Stimulated activated CD8-positive, alpha-beta memory T cell treated with anti-CD3 and anti-CD28 coated beads, Interleukin-12 subunit alpha, Interleukin-12 subunit beta, amount 100 ng/mL, for 4 hours (primary cell): ENCODE data around the gene YIPF2.

Experiments used
- DNase-seq: peaks from one replicate; pipeline ENCODE4 v3.0.0-alpha.2; 2020; ENCODE audit warnings: low read depth

Gene YIPF2

GRCh38 chr19:10936661-10937084 lies 8.2 kb upstream of the YIPF2 start:
- no peak for DNase-seq

DNA sequence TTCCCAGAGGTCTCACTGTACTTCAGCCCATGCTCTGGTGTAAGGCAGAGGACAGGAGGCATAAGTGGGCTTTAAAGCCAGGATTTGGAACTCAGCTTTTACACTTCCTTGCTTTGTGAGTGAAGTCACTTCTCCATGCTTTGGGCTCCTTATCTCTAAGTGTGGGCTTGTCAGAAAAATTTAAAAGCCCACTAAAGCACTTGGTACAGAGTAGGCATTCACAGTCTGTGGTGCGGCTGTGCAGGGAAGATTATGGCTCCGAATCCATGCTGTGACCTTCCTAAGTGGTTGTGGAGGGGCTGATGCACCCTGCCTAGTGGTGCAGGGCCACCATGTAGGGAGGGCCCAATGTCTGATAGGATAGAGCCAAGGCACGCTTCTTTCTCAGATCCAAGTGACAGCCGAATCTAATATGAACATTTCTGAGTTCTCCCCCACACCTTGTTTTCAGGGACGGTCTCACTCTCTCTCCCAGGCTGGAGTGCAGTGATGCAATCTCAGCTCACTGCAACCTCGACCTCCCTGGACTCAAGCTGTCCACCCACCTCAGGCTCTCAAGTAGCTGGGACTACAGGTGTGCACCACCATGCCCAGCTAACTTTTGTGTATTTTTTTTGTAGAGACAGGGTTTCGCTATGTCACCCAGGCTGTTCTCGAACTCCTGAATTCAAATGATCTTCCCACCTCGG lies 7.1 kb upstream of the YIPF2 start:
- no peak for DNase-seq

- no peak for DNase-seq
Measured at GRCh38 chr19:10929402-10929794, 959 bp upstream of the YIPF2 start.

DNA sequence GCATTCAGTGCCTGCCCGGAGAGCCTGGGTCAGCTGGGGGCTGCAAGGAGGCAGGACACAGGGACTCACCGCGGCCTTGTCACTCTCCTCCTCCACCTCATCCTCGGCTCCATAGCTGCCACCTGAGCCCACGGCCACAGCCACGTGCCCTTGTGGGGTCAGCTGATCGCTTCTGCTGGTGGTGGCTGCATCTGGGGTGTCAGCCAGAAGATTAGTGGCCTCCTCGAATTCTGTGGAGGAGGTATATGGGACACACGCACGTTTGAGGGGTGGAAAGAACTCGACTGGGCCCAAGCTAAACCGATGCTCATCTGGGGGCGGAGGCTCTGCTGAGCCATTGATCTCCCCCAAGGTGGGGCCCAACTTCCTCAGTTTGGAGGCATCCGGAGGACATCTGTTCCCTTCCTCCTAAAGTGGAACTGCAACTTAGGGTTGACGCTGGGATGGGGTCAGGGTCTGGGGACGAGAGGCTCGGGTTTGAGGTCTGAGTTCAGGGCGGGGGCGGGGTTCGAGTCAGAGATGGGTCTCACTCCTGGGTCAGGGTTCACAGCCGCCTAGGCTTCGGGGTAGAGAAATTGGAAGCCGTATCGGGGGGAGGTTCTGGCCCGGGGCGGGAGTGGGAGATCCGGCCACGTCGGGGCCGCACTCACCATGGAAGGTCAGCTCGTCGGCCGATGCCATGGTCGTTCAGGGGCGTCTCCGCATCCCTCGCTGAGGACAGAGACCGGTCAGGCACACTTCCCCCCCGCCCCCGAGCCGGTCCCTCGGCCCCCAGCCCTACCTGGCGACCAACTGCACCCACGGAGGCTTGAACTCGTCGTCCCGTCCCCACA lies 493 bp downstream of the YIPF2 start:
- no peak for DNase-seq

- DNase-seq, result no peak
Measured at GRCh38 chr19:10924597-10924996, 3.8 kb downstream of the YIPF2 start.

DNA sequence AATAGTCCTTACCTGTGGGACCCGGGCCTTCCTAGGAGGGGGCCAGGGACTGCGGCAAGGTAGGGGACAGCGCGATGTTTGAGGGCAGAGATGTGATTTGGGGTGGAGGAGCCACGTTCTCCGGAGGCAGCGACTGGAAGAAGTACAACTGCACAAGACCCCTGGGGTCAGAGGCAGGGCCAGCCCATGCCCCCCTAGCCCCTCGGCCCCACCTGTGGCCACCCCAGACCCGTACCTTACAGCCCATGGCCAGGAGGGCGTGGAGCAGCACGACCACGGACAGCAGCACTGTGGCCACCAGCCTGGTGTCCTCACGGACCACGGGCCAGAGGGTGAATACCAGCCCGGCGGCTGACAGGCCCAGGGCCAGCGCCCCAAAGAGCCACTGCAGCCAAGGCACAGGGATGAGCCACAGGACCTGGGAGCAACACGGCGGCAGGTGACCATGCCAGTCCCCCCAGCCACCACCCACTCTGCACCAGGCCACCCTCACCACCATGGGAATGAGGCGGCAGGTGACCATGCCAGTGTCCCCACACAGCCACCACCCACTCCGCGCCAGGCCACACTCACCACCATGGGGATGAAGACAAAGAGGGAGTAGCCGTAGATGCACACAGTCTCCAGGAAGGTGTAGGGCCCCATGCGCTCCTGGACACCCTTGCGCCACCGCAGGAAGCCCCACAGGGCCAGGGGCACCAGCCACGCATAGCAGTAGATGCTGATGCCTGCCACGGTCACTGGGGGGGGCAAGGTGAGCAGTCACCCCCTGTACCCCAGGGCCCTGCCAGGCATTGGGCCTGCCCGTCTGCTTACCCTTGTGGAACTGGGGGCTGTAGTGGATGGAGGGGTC lies 5.0 kb downstream of the YIPF2 start:
- DNase-seq, result no peak

DNA sequence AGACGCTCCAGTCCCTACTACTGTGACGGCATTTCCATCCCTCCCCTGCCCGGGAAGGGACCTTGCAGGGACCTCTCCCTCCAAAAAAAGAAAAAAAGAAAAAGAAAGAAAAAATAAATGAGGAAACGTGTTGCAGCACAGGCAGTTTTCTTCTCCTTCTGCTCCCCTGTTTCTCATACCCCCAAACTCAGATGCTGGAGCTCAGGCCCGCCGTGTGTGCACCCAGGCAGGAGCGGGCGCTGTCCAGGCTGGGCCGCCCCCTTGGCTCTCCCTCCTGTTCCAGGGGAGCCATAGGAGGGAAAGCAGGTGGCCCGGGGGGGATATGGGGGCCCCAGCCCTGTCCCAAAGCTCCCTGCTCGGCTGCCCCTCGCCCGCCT lies 5.8 kb downstream of the YIPF2 start:
- DNase-seq, result no peak

- no peak for DNase-seq
Measured at GRCh38 chr19:10921910-10922637, 6.4 kb downstream of the YIPF2 start.

GRCh38 chr19:10921199-10921909 lies 7.1 kb downstream of the YIPF2 start:
- DNase-seq, result no peak

GRCh38 chr19:10920781-10921180 lies 7.7 kb downstream of the YIPF2 start:
- DNase-seq, result no peak

- DNase-seq, result no peak
Measured at GRCh38 chr19:10920288-10920655, 8.2 kb downstream of the YIPF2 start.

DNA sequence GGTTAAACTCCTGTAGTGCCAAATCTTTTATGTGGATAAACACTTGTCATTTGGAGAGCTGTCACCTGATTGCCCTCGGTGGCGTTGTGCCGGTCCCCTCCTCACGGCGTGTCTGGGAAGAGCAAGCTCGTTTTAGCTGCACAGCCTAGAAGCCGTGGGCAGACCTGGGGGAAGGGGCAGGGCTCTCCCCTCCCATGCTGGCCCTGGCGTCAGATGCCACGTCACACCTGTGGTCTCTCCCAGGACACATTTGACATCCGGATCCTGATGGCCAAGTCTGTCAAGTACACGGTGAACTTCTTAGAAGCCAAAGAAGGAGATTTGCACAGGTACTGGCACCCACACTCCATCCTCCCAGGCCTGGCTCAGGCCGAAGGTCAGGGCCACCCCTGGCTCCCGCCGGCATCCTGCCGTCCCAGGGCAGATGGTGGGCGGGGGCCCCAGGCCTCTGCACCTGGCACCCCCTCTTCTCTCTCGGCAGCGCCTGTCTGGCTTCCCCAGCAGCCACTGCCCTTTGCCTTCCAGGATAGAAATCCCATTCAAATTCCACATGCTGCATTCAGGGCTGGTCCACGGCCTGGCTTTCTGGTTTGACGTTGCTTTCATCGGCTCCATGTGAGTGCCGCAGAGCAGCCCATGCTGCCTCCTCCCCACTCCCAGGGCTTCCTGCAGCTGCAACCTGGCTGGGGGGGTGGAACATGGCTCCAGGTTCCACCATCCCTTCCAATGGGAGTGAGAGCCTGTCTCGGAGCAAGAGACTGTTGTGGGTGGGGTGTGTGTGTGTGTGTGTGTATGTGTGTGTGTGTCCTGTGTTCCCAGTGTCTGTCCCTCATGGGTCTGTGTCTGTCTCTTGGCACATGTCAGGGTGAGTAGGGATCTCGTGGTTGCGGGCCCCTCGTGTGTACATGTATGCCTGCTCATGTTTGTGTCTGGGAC lies 8.8 kb downstream of the YIPF2 start:
- DNase-seq, result no peak

- no peak for DNase-seq
Measured at GRCh38 chr19:10918359-10918758, 10.1 kb downstream of the YIPF2 start.

DNA sequence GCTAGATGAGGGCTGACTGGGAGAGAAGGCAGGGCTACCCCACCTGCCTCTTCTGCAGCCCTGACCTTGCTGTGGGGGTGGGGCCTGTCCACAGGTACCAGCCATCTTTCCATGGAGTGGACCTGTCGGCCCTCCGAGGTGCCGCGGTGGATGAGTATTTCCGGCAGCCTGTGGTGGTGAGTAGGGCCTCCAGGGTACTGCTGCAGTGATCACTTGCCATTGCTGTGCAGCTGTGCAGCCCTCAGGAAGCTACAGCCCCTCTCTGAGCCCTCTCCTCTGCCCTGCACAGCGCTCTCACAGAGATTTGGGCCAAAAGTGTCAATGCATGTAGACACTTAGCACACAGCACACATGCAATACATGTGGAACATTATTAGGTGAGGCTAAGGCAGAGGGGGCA lies 11.8 kb downstream of the YIPF2 start:
- no peak for DNase-seq

DNA sequence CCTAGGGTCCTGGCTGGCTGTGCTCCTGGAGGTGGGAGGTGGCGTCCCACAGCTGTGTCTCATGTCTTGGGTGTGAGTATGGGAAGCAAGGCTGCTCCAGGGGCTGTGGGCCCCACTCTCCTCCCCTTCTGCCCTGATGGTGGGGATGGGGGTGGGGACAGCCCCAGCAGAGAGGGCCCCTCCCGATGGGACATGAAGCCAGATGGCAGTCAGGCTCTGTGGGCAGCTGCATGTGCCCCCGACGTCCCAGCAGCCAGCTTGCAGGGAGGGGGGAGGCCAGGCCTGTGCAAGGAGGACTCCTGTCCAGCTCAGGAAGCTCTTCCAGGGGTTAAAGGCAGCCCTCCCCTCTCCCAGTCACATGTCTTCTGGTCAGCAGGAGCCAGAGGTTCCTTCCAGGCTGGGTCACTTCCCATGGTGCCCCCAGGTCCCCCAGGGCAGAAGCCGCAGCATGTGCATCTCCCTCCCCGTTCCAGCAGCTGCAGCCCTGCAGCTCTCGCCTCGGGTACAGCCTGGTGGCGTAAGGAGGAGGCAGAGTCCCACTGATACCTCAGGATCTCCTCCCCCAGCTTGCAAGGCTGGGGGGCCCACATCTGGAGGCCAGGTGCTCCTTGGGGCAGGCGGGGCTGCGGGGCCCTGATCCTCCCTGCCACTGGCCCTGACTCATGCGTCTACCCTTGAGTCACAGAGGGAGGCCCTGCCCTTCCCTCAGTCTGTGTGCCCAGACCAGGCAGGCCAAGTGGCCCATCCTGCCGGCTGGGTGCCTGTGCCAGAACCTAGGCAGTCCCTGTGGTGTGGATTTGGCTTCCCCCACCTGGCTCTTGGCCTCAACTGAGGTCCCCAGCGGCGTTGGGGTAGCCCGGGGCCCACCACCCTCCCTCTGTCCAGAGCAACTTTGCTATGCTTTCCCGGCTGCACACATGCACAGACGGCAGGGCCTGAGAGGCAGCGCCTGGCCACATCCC lies 13.0 kb downstream of the YIPF2 start:
- no peak for DNase-seq

GRCh38 chr19:10913716-10914340 lies 14.6 kb downstream of the YIPF2 start:
- no peak for DNase-seq

DNA sequence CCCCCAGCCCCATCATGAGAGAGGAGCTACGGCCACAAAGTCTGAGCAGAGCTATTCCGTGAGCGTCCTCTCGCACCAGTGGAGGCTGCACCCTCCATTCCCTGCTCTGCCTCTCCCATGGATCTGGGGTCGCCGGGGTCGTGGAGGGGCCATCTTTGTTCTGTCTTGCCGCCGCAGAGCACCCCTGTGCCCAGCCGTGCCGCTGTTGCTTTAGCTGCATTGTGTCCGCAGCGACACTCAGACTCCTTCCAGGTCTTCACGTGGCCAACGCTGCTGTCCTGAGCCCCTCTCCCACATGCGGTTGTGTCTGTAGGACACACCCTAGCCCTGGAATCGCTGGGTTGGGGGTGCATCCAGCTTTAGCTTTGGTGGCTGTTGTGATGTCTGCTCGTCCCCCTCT lies 15.8 kb downstream of the YIPF2 start:
- DNase-seq, result no peak

- DNase-seq, result no peak
Measured at GRCh38 chr19:10911579-10912363, 16.7 kb downstream of the YIPF2 start.
